Breast epithelium (tissue), 4 donors: ENCODE measurements around the gene IRX6. TPM values are rescaled to one million over a fixed set of nuclear protein-coding genes. Genes with fewer than 3 reads are reported as not detected.

ENCODE experiments used
- DNase-seq, 2 donors: peaks; one replicate each; pipeline ENCODE4 v3.0.0-alpha.2; 2019; ENCODE audit warnings: low spot score in 2 of 2
- H3K27ac ChIP-seq, 2 donors: fragments of 200-600 bp; sonication (generic) in 1 of 2; one replicate each; pipeline ENCODE4 v1.5.1; 2016 to 2019; ENCODE audit warnings: mild to moderate bottlenecking in 1 of 2
- H3K27me3 ChIP-seq, 2 donors: fragments of 200-600 bp; sonication (generic) in 1 of 2; one replicate each; pipeline versions ENCODE4 v1.5.1 to v1.6.0; 2017 to 2019; ENCODE audit warnings: control low read depth in 1 of 2, mild to moderate bottlenecking in 1 of 2
- H3K36me3 ChIP-seq: fragments of 200-600 bp; one replicate; pipeline ENCODE4 v1.5.1; 2019
- H3K4me1 ChIP-seq, 2 donors: fragments of 200-600 bp; sonication (generic); one replicate each; pipeline ENCODE4 v1.5.1; 2016 to 2019; ENCODE audit warnings: control low read depth in 1 of 2
- H3K4me3 ChIP-seq, 3 donors: fragments of 200-600 bp; sonication (generic); 1 replicate in 2 of 3; 2 replicates in 1 of 3; pipeline ENCODE4 v1.5.1; 2016 to 2019; ENCODE audit warnings: mild to moderate bottlenecking in 3 of 3, moderate library complexity in 2 of 3
- H3K9me3 ChIP-seq, 2 donors: fragments of 200-600 bp; sonication (generic) in 1 of 2; one replicate each; pipeline ENCODE4 v1.5.1; 2016 to 2019; ENCODE audit warnings: control low read depth in 1 of 2
- CTCF ChIP-seq, 3 donors: fragments of 450-650 bp; IDR thresholded peaks; one replicate each; pipeline ENCODE4 v1.5.1; 2016 to 2017; ENCODE audit warnings: antibody characterized with exemption in 3 of 3, mild to moderate bottlenecking in 3 of 3, moderate library complexity in 3 of 3
- POLR2A ChIP-seq: fragments of 450-650 bp; IDR thresholded peaks from one replicate; pipeline ENCODE4 v1.6.1; 2016; ENCODE audit warnings: antibody characterized with exemption, mild to moderate bottlenecking, moderate library complexity
- POLR2AphosphoS5 ChIP-seq, 3 donors: sonication (generic); formaldehyde crosslinking; IDR thresholded peaks; one replicate each; pipeline ENCODE4 v1.6.1; 2017; ENCODE audit warnings: antibody characterized with exemption in 3 of 3
- intact Hi-C: fragments of 100-400 bp; cut with DNase I; formaldehyde crosslinking; loops from one replicate; pipeline ENCODE4 v1.15.1; 2023; ENCODE audit warnings: low total_unique reads
- total RNA-seq, 3 donors: library from RNA; depleted of rRNA; stranded (reverse); fragments of >200 nt; gene quantifications; one replicate each; pipeline ENCODE4 v1.1.0, GENCODE V29; 2016

IRX6 gene
- total RNA-seq, 3 donors from 2014 or later = 3.1 to 12.8 (median 3.6) TPM

DNA sequence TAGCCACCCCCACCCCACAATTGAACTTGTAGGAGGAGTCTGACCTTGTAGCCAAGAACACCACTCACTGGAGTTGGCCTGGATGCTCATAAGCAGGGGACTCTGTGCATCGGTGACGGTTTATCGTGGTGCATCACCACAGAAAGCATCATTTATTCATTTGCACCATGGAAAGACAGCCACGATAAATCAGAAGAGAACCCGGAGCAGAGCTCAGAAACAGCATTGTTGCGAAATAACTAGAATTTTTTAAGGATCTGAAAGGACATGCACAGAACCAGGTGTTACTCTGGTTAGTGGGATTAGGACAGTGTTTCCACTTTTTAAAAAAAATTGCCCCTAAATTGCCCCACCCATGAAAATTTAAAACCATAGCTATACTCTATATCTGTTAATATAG is 44.4 kb upstream of the IRX6 start:
- TF ChIP-seq POLR2A = no peak
- TF ChIP-seq POLR2AphosphoS5 (IDR thresholded peaks at IDR 0.05) = no peak
- no peak for TF ChIP-seq CTCF (IDR thresholded peaks at IDR 0.05)
- Histone ChIP-seq H3K4me1 (no peaks in the 10 kb centered on the region), H3K27ac (no peak overlapping the region), H3K4me3 (no peak overlapping the region), H3K36me3 (no peaks in the 10 kb centered on the region), H3K27me3 (no peaks in the 10 kb centered on the region), H3K9me3 (no peaks in the 10 kb centered on the region)
- DNase-seq = no peak
- intact Hi-C loops = no loop called here

DNA sequence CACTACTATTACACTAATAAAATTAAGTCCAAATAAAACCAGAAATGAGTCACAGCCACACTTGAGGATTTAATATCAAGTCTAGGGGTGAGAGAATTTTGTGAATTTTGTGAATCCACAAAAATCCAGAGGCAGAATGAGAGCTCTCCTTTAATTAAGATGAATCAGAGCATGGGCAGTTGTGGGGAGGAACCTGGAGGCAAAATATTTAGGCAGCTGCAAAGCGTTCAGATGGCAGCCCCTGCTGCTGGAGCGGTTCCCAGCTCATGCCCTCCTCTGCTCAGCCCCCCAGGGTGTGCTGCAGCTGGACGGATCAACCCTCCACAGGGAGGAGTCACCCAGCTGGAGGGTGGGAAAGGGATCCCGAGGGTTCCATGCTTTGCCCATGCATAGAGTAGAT is 43.4 kb upstream of the IRX6 start:
- TF ChIP-seq POLR2AphosphoS5 (IDR thresholded peaks at IDR 0.05) (no peak), CTCF (IDR thresholded peaks at IDR 0.05) (no peak), POLR2A (no peak)
- no peaks in the 10 kb centered on the region for H3K27me3 ChIP-seq

DNA sequence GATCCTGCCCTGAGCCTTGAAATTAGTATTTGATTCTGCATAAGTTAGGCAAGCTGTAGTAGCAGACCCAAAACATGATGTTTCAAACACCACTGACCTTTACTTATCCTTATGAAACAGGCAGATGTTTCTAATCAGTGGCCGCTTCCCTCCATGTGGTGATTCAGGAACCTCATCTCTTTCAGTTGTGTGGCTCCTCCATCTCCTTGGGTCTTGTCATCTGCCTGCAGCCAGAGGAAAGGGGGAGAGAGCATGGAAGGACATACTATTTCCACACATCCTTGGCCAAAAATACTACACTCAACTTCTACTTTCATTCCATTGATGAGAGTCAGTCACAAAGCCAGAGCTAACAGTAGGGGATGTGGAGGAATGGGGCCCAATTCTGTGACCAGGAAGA is 41.6 kb upstream of the IRX6 start:
- Histone ChIP-seq H3K4me3 (no peak overlapping the region), H3K4me1 (no peaks in the 10 kb centered on the region), H3K27ac (no peak overlapping the region), H3K9me3 (no peaks in the 10 kb centered on the region), H3K27me3 (no peaks in the 10 kb centered on the region), H3K36me3 (no peaks in the 10 kb centered on the region)
- no peak for TF ChIP-seq POLR2AphosphoS5 (IDR thresholded peaks at IDR 0.05)
- TF ChIP-seq POLR2A = no peak
- no peak for TF ChIP-seq CTCF (IDR thresholded peaks at IDR 0.05)
- no peak for DNase-seq
- intact Hi-C loops = no loop called here

More for the DNA sequence above, 43.4 kb upstream of the IRX6 start:
- no peak overlapping the region for H3K4me3 ChIP-seq
- H3K36me3 ChIP-seq = no peaks in the 10 kb centered on the region
- H3K4me1 ChIP-seq = no peaks in the 10 kb centered on the region
- DNase-seq = no peak
- H3K27ac ChIP-seq = no peak overlapping the region
- intact Hi-C loops = no loop called here
- H3K9me3 ChIP-seq = no peaks in the 10 kb centered on the region

DNA sequence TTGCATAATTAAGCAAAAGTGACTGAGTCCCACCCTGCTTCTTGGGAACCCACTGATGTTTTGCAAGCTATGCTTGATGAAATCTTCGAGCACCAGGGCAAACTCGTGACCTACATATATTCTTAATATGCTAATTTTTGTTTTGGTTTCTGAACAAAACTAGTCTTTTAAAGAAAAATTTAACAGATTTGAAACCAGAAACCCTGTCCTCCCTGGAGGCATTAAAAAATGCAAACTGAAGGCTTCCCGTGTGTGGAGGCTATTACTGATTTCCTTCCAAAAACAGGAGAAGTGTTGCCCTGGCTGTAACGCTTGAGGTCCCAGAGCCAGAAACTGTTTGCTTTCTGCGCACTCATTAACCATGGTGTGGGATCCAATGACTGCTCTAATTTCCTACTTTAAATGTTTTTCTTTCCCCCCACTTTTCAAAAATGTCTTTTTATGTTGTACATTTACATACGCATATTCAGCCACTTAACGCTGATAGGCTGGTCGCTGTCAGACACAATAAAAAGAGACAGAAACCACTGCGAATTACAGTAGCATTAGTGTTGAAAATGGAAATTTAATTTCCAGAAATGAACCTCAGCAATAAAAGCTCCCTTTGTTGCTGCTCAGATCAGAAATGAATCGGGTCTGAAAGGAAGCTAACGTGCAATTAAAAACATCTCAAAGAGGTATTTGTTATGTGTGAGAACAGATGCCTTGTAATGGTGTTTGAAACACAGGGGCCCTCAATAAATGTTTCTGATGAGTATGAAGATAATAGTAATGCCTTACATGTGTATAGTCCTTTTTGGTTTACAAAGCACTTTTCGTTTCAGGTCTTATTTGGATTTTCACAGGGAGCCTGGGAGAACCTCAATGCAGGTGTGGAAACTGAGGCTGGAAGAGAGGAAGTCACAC is 39.9 kb upstream of the IRX6 start:
- Histone ChIP-seq H3K4me1 (no peaks in the 10 kb centered on the region), H3K27me3 (no peaks in the 10 kb centered on the region), H3K27ac (no peak overlapping the region), H3K36me3 (no peaks in the 10 kb centered on the region), H3K9me3 (peaks cover 0 to 5% of the 10 kb centered on the region in 2 donors), H3K4me3 (peak overlapping the region in 1 of 3 donors; percentile 25)
- DNase-seq = no peak
- intact Hi-C loops = no loop called here
- TF ChIP-seq POLR2A (no peak), CTCF (IDR thresholded peaks at IDR 0.05) (no peak), POLR2AphosphoS5 (IDR thresholded peaks at IDR 0.05) (no peak)

DNA sequence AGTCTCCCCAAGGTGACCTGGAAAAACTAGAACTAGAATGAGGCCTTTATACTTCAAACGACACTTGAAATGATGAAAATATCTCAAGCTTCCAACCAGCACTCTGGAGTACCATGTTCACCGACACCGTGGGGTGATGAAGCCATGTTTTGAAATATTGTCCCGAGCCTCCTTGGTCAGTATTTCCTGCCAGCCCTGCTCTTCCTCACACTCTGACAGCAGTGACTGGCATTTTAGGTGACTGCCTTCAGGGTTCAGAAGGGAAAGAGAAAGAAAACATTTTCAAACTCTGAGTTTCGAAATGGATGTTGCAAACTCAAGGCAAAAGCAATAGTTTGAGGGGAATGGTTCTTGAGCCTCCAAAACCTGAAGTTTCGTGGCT is 39.3 kb upstream of the IRX6 start:
- intact Hi-C loops = no loop called here
- Histone ChIP-seq H3K27ac (no peak overlapping the region), H3K4me1 (no peaks in the 10 kb centered on the region), H3K27me3 (no peaks in the 10 kb centered on the region), H3K4me3 (no peak overlapping the region), H3K36me3 (no peaks in the 10 kb centered on the region), H3K9me3 (peaks cover 0 to 5% of the 10 kb centered on the region in 2 donors)
- DNase-seq = no peak
- TF ChIP-seq POLR2AphosphoS5 (IDR thresholded peaks at IDR 0.05) = no peak
